RCC 7860 (cell line): ENCODE results near the gene LSM11.

ENCODE experiments used
- DNase-seq: peaks from one replicate; pipeline ENCODE4 v3.0.0-alpha.2; 2015; ENCODE audit warnings: low spot score
- FAIRE-seq: peaks from 2 replicates; lab custom pipeline; 2012; peaks lifted over from hg19 to GRCh38; lab: Jason Lieb, UNC

The LSM11 gene

DNA sequence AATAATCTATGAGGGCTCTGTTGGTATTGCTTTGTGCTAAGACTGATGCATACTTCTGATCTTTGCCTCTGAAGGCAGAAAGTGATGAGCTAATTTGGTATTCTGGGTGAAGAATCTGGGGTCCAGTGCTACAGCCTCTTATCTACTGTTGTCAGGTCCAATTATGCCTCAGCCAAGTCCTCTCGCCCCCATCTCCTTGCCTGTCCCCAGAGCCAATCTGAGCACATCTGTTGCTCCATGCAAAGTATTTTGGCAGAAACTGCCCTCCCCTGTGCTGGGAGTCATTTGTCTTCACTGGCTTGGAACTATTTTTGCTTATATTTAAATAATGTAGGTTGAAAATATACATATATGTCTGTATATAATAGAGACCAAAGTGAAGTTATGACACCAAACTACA, 23.4 kb downstream of the LSM11 start:
- FAIRE-seq: no peak
- DNase-seq: no peak

DNA sequence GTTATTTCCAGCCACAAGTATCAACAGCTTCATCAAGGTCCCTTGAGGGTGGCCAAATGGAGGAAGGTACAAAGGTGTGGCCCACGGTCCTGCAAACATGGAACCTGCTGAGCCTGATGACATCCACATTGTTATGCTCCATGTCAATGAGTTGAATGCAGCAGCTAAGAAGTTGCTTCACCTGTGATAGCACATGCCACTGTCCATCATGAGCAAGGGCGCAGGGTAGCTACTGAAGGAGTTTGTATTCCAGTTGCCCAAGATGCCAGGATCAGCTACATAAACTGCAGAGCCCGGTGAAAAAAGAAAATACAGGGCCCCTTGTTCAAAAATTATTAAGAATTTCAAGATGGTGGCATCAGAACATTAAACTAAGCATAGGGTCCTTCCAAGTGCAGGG, 24.2 kb downstream of the LSM11 start:
- DNase-seq (no peak), FAIRE-seq (no peak)

DNA sequence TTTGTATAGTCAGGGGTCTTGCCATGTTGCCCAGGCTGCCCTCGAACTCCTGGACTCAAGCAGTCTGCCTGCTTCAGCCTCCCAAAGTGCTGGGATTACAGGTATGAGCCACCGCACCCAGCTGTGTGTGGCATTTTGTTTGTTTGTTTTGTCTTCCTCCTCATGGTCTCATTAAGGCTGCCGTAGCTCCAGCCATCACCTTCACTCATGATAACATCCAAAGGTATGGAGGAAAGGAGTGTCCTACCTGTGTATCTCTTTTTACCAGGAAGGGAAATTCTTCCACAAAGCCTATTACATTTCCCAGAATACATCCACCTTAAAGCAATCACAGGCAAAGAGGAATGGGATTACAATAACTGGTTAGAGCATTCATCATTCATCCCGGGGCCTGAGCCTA, 27.2 kb downstream of the LSM11 start:
- FAIRE-seq: no peak

GRCh38 chr5:157772127-157772526, 28.6 kb downstream of the LSM11 start:
- DNase-seq (no peak), FAIRE-seq (no peak)

More for the DNA sequence above, 27.2 kb downstream of the LSM11 start:
- no peak for DNase-seq

DNA sequence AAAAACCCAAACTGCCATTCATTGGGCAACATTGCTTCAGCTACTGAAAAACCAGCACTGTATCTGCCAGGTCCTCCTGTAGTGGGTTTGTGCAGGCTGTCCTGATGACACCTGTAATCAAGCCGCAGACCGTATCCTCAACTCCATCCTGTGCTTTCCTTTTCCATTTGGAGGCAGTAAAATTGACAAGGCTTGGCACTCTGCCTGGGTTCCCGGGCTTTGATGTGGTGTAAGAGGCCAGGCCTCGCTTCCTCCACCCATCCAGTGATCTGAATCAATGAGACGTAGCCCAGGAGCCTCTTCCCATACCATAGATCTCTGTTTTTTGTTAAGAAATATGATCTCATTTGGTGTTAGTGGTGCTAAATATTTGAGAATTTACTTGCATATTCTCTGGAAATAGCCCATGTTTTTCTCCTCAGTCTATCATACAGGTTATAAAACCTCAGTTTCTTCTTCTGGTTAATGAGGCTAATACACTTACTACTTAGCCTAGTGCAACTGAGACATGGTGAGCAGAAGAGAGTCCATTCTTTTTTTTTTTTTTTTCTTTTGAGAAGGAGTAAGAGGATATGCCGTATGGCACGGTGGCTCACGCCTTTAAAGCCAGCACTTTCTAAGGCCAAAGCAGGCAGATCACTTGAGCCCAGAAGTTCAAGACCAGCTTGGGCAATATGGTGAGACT, 34.8 kb downstream of the LSM11 start:
- FAIRE-seq: no peak

DNA sequence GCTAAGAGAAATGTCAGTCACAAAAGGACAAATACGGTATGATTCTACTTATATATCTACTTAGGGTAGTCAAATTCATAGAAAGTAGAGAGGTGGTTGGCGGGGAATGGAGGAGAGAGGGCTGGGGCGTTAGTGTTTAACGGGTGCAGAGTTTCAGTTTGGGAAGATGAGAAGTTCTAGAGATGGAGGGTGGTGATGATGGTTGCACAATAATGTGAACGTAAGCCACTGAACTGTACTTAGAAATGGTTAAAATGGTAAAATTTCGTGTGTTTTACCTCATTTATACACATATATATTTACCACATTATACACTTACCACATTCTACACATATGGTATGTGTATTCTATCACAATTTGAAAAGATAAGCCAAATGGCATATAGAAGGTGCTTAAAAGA, 35.7 kb downstream of the LSM11 start:
- DNase-seq (no peak), FAIRE-seq (no peak)

More for the DNA sequence above, 34.8 kb downstream of the LSM11 start:
- peak; percentile 26 for DNase-seq

- DNase-seq (no peak), FAIRE-seq (no peak)
Observed at GRCh38 chr5:157785801-157786200, 42.3 kb downstream of the LSM11 start.

DNA sequence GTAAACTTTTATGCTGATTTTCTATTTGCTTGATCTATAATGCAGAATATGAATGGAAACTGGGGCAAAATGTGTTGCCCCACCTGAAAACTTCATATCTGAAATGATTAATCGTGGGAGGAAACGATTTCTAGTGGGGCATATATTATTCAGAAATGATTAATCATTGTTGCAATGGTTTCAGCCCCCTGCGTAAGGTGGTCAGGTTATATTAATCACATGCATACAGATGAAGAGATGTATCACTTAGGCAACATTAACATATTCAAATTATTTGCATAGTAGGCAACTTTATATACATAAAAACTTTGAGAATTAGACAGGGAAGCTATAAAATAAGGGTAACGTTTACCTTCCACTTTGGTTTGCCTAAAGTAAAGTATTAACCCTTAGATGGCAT, 49.8 kb downstream of the LSM11 start:
- no peak for DNase-seq
- no peak for FAIRE-seq

DNA sequence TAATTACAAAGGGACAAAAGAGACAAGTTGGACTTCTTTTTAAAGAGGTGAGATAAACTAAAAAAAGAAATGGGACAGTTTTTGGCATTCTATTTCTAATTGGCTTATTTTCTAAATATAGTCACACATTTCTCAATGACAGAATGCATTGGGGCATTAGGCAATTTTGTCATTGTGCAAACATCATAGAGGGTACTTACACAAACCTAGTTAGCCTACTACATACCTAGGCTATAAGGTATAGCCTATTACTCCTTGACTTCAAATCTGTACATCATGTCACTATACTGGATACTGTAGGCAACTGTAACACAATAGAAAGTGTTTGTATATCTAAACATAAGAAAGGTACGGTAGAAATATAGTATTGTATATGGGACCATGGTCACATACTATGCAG, 56.1 kb downstream of the LSM11 start:
- no peak for FAIRE-seq

GRCh38 chr5:157800137-157800536, 56.6 kb downstream of the LSM11 start:
- no peak for DNase-seq
- FAIRE-seq: no peak

More for the DNA sequence above, 56.1 kb downstream of the LSM11 start:
- no peak for DNase-seq

DNA sequence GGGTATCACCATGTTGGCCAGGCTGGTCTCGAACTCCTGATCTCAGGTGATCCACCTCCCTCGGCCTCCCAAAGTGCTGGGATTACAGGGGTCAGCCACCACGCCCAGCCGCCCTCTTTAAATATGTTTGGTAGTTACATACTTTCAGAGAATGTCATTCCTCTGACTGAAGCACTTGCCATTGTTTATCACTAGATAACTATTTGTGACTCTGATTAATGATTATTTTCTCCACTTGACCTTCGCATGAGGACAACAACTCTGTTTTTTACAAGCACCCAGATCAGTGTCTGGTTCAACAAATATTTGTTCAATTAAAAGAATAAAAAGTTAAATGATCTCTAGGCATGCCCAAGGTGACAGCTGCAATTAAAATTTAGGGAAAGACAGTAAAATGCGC, 59.2 kb downstream of the LSM11 start:
- DNase-seq (no peak), FAIRE-seq (no peak)

GRCh38 chr5:157808043-157808442, 64.5 kb downstream of the LSM11 start:
- FAIRE-seq (no peak), DNase-seq (no peak)
